Testis (tissue), 2 donors: ENCODE results near the gene CBLB.

Experiments
- CTCF ChIP-seq, 3 experiments: fragments of 450-650 bp in 2 of 3; fragments of 200-600 bp in 1 of 3; sonication (generic) in 1 of 3; IDR thresholded peaks; one replicate each; pipeline ENCODE4 v1.5.1; 2016 to 2019; ENCODE audit warnings: antibody characterized with exemption in 3 of 3, mild to moderate bottlenecking in 2 of 3, moderate library complexity in 1 of 3
- POLR2A ChIP-seq: fragments of 450-650 bp; IDR thresholded peaks from one replicate; pipeline ENCODE4 v1.6.1; 2017; ENCODE audit warnings: antibody characterized with exemption, mild to moderate bottlenecking, moderate library complexity

- no peak for TF ChIP-seq POLR2A
- TF ChIP-seq CTCF (IDR thresholded peaks at IDR 0.05), result no peak
Measured at GRCh38 chr3:105822171-105823123, 46.4 kb downstream of the CBLB start.
